ENCODE results near the gene TMEM213. TPM values are rescaled to one million over a fixed set of nuclear protein-coding genes. Genes with fewer than 3 reads are reported as not detected.

The TMEM213 gene
- total RNA-seq, 2 donors from 2014 or later, result not detected

- no peaks in the 10 kb centered on the region for H3K36me3 ChIP-seq
- ATAC-seq (ENCODE audit: insufficient number of reproducible peaks, low FRiP score, low read depth), result no peak
- no peaks in the 10 kb centered on the region for H3K4me1 ChIP-seq (ENCODE audit: control insufficient read depth in 1 of 2, low read depth in 2 of 2)
- DNase-seq (ENCODE audit: low spot score), result no peak
- H3K27ac ChIP-seq, result no peak overlapping the region
- TF ChIP-seq CTCF (IDR thresholded peaks at IDR 0.05), result no peak
- H3K27me3 ChIP-seq (replicated peaks; ENCODE audit: insufficient read depth), result no peaks in the 10 kb centered on the region
- no peak overlapping the region for H3K4me3 ChIP-seq
- no peaks in the 10 kb centered on the region for H3K9me3 ChIP-seq
These were observed 45.2 kb upstream of the TMEM213 start for GRCh38 chr7:138752518-138753149.

GRCh38 chr7:138753150-138753518 is 44.7 kb upstream of the TMEM213 start:
- H3K4me1 ChIP-seq (ENCODE audit: control insufficient read depth in 1 of 2, low read depth in 2 of 2), result no peaks in the 10 kb centered on the region
- no peaks in the 10 kb centered on the region for H3K27me3 ChIP-seq (replicated peaks; ENCODE audit: insufficient read depth)
- H3K9me3 ChIP-seq, result no peaks in the 10 kb centered on the region
- DNase-seq (ENCODE audit: low spot score) (no peak), ATAC-seq (ENCODE audit: insufficient number of reproducible peaks, low FRiP score, low read depth) (no peak)
- no peaks in the 10 kb centered on the region for H3K36me3 ChIP-seq
- no peak for TF ChIP-seq CTCF (IDR thresholded peaks at IDR 0.05)
- H3K27ac ChIP-seq, result no peak overlapping the region
- H3K4me3 ChIP-seq, result no peak overlapping the region

- DNase-seq (ENCODE audit: low spot score), result no peak
- Histone ChIP-seq H3K27ac (no peak overlapping the region), H3K36me3 (no peaks in the 10 kb centered on the region), H3K27me3 (replicated peaks; ENCODE audit: insufficient read depth) (no peaks in the 10 kb centered on the region), H3K9me3 (no peaks in the 10 kb centered on the region), H3K4me1 (ENCODE audit: control insufficient read depth in 1 of 2, low read depth in 2 of 2) (no peaks in the 10 kb centered on the region), H3K4me3 (no peak overlapping the region)
- no peak for TF ChIP-seq CTCF (IDR thresholded peaks at IDR 0.05)
- ATAC-seq (ENCODE audit: insufficient number of reproducible peaks, low FRiP score, low read depth), result no peak
These were observed 44.2 kb upstream of the TMEM213 start for GRCh38 chr7:138753610-138754009.

- Histone ChIP-seq H3K9me3 (no peaks in the 10 kb centered on the region), H3K27ac (no peak overlapping the region), H3K4me1 (ENCODE audit: control insufficient read depth in 1 of 2, low read depth in 2 of 2) (no peaks in the 10 kb centered on the region), H3K36me3 (no peaks in the 10 kb centered on the region), H3K27me3 (replicated peaks; ENCODE audit: insufficient read depth) (no peaks in the 10 kb centered on the region), H3K4me3 (no peak overlapping the region)
- ATAC-seq (ENCODE audit: insufficient number of reproducible peaks, low FRiP score, low read depth) (no peak), DNase-seq (ENCODE audit: low spot score) (no peak)
- TF ChIP-seq CTCF (IDR thresholded peaks at IDR 0.05), result no peak
These were observed 42.5 kb upstream of the TMEM213 start for GRCh38 chr7:138755331-138755747.

GRCh38 chr7:138755842-138756590 is 41.8 kb upstream of the TMEM213 start:
- DNase-seq (ENCODE audit: low spot score), result no peak
- no peak overlapping the region for H3K4me3 ChIP-seq
- no peaks in the 10 kb centered on the region for H3K36me3 ChIP-seq
- ATAC-seq (ENCODE audit: insufficient number of reproducible peaks, low FRiP score, low read depth), result no peak
- no peak for TF ChIP-seq CTCF (IDR thresholded peaks at IDR 0.05)
- H3K27me3 ChIP-seq (replicated peaks; ENCODE audit: insufficient read depth), result no peaks in the 10 kb centered on the region
- H3K9me3 ChIP-seq, result no peaks in the 10 kb centered on the region
- no peak overlapping the region for H3K27ac ChIP-seq
- H3K4me1 ChIP-seq (ENCODE audit: control insufficient read depth in 1 of 2, low read depth in 2 of 2), result no peaks in the 10 kb centered on the region

Data from thoracic aorta (tissue), 2 donors.